Stimulated activated CD4-positive, alpha-beta T cell treated with anti-CD3 and anti-CD28 coated beads, Interleukin-4, amount 100 ng/mL, for 24 hours (primary cell): Measurements from ENCODE around the gene SWSAP1.
"Not testable (repeated sequence)": the region's sequence is repeated elsewhere in the genome, so short reads cannot be mapped to it uniquely, and the experiment has no call there.

Source experiments
- DNase-seq: peaks from one replicate; pipeline ENCODE4 v3.0.0-alpha.2; 2020

The SWSAP1 gene, protein sequence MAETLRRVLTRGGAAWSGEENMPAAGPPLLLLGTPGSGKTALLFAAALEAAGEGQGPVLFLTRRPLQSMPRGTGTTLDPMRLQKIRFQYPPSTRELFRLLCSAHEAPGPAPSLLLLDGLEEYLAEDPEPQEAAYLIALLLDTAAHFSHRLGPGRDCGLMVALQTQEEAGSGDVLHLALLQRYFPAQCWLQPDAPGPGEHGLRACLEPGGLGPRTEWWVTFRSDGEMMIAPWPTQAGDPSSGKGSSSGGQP

DNA sequence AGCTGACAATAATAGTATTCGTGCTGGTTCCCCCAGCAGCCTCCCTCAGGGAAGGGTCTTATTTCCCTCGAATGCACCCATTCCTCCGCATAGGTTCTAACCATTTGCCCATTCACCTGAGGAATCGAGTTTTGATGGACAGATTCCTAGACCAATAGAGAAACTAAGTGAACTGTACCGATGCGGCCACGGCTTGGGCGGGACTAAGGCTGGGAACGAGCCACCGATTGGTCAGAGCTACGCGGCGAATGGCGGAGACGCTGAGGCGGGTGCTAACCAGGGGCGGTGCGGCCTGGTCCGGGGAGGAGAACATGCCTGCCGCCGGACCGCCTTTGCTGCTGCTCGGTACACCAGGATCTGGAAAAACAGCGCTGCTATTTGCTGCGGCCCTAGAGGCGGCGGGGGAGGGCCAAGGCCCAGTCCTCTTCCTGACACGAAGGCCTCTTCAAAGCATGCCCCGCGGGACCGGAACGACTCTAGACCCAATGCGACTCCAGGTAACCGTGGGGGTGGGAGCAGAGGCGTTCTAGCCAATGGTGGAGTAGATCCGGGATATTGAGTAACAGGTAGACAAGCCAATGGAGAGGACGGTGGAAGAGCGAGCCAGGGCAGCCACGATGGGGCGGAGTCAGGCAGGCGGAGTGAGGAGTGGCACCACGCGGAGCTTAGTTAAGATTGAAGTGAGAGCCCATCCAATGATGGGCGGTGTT is at the start of gene SWSAP1:
SWSAP1 (plus strand) TSS at position 234 of the 710 bp plus-strand sequence; CDS start at position 249, 15 bp downstream.
- DNase-seq = peak; percentile 97

DNA sequence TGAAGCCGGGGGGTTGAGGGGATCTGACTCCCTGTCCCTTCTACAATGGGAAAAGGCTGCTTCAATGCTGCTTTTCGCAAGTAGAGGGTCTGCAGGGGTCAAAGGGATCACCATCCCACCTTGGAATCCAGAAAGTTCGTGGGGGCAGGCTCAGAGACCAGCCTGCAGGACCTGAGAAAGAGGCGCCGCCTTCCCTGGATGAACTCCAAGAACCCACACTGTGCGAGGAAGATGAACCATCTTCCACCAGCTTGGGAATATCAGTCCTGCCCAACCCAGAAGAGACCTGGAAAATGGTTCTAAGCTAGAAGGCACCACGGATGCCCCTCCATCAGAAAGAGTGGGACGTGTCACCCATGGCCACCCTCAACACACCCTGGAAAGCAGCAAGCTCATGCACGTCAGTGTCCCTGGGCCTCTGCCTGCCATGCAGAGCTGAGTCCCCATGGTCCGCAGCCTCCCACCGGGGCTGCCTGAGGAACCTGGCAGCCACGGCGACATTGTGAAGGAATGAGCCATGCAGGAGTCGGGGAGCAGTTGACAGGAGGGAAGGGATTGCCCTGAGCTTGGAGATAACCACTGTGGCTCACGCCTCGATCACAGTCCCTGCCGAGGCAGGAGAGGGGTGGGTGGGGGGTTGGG is 49.6 kb upstream of the SWSAP1 start:
- DNase-seq = no peak

DNA sequence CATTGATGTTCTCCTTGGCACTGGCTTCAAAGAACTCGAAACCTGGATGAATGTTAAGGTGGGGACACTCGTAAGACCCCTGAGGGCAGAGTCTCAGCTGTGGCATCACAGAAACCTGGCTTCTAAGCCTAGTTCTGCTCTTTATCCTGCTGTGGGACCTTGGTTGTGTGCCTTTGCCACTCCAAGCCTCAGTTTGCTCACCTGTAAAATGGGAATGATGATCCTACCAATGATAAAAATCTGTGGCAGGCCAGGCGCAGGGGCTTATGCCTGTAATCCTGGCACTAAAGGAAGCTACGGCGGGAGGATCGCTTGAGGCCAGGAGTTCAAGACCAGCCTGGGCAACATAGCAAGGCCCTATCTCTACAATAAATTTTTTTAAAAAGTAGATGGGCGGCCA is 48.9 kb upstream of the SWSAP1 start:
- DNase-seq = no peak

DNA sequence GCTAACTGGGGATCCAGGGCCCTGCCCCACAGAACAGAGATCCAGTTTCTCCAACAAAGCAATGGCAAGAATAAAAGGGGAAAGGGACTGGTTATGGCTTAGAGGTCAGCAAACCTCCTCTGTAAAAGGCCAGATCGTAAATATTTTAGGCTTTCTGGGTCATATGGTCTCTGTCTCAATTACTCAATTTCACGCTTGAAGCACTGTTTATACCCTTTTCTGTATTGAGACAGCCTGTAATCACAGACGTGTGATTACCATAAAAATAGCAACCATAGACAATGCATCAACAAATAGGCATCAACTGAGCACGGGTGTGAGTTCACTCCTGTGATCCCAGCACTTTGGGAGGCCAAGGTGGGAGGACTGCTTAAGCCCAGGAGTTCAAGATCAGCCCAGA is 44.3 kb upstream of the SWSAP1 start:
- no peak for DNase-seq

DNA sequence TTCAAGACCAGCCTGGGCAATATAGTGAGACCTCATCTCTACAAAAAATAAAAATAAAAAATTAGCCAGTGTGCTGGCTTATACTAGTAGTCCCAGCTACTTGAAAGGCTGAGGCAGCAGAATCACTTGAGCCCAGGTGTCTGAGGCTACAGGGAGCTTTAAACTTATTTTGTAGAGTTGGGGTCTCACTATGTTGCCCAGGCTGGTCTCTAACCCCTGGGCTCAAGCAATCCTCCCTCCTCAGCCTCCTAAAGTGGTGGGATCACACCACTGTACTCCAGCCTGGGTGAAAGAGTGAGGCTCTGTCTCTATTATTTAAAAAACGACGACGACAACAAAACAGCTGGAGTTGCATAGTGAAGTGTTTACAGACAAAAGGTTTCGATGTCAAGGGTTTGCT is 43.0 kb upstream of the SWSAP1 start:
- no peak for DNase-seq

DNA sequence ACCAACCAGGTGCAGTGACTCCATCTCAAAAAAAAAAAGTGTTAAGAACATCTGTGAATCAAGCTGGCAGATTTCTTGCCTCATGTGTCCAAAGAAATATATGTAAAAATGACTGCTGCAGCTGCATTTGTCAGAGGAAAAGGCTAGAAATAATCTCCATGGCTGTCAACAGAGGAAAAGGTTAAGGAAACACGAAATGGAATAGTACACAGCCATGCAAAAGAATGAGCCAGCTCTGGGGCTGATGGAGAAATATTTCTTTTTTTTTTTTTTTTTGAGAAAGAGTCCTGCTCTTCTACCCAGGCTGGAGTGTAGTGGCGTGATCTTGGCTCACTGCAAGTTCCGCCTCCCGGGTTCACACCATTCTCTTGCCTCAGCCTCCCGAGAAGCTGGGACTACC is 41.6 kb upstream of the SWSAP1 start:
- no peak for DNase-seq

DNA sequence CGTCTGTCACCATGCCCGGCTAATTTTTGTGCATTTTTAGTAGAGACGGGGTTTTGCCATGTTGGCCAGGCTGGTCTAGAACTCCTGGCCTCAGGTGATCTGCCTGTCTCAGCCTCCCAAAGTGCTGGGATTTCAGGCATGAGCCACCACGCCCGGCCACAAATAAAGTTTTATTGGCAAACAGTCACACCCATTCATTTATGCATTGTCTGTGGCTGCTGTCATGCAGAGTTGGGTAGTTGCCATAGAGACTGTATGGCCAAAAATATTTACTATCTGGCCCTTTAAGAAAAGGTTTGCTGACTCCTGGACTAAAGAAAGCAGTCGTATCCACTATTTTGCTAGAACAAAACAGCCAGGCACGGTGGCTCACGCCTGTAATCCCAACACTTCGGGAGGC is 40.6 kb upstream of the SWSAP1 start:
- not testable (repeated sequence) for DNase-seq

DNA sequence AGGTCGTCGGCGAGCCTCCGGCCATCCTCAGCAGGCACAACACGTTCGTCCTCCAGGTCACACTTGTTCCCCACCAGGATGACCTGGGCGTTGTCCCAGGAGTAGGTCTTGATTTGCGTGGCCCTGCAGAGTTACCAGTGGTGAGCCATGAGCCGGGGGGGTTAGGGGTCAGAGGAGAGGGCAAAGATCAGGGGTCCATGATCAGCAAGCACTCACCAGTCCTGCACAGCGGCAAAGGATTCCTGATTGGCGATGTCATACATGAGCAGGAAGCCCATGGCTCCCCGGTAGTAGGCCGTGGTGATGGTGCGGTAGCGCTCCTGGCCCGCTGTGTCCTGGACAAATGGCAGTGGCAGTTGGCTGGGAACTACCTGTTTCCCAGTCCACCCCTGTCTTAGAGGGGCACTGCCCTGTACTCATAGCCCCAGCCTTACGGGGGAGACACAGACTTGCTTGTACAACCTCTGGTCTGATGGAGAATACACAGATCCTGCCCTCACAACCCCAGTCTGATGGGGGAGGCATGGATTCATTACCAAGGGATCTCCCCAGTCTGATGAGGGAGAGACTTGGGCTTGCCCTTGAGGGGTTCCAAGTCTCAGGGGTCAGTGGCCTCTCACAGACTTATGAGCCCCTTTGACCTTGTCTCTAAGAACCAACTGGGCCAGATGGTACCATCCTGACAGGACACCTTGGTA is 38.9 kb upstream of the SWSAP1 start:
- DNase-seq = no peak

DNA sequence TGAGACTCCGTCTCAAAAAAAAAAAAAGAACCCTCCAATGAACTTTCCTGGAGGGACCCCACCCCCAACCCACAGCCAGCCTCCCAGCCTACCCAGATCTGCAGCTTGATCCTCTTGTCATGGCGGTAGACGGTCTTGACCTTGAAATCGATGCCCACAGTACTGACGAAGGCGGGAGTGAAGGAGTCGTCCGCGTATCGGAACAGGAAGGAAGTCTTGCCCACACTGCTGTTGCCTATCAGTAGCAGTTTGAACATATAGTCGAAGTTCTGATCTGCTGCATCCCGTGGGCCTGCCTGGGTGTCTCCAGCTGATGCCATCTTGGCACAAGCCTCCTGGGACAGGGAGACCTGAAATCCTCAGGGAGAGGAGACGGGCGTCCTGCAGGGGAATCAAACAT is 37.4 kb upstream of the SWSAP1 start:
- no peak for DNase-seq

DNA sequence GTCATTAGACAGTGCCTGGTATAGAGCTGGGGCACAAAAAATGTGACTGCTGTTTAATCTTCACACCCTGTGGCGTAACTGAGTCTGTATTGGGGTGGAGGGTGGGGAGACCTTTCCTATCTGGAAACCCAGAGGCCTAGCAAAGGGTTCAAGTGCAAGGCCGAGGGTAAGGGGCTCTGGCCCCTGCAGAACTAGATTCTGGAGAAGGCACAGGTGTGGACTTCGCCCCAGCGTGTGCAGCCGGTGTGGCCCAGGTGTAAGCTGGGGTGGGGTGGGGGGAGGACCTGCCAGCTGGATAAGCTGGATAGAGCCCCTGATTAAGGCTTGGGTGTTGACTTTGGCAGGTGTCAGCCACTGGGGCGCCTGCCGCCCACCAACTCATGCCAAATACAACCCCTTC is 36.3 kb upstream of the SWSAP1 start:
- no peak for DNase-seq

DNA sequence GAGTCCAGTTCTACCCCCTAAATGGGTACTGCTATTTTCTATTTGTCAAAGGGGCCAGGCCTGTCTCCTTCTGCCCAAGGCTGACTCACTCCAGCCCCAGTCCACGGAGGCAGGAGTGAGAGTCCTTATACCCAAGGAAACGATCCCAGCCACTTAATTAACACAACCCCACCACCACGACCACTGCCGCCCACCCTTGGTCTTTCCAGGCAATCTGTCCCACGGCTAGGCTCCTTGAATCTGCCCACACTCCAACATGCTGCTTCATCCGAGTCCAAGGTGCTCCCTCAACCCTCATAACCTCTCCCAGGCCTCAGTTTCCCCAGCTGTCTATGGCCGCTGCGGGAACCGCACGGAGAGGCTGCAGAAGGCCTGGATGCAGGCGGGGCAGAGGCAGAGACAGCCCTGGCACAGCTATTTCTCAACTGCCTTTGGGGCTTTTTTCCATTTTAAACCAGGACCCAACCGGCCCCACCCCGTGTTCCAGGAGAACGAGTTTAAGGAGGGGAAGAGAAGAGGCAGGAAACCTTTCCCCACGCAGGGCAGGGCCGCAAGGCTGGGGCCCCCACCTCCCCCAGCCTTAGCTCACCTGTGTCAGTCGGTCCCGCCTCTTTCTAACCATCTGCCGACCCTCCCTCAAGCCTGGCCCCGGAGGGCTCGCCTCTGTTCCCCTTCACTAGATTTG is 35.8 kb upstream of the SWSAP1 start:
- no peak for DNase-seq

DNA sequence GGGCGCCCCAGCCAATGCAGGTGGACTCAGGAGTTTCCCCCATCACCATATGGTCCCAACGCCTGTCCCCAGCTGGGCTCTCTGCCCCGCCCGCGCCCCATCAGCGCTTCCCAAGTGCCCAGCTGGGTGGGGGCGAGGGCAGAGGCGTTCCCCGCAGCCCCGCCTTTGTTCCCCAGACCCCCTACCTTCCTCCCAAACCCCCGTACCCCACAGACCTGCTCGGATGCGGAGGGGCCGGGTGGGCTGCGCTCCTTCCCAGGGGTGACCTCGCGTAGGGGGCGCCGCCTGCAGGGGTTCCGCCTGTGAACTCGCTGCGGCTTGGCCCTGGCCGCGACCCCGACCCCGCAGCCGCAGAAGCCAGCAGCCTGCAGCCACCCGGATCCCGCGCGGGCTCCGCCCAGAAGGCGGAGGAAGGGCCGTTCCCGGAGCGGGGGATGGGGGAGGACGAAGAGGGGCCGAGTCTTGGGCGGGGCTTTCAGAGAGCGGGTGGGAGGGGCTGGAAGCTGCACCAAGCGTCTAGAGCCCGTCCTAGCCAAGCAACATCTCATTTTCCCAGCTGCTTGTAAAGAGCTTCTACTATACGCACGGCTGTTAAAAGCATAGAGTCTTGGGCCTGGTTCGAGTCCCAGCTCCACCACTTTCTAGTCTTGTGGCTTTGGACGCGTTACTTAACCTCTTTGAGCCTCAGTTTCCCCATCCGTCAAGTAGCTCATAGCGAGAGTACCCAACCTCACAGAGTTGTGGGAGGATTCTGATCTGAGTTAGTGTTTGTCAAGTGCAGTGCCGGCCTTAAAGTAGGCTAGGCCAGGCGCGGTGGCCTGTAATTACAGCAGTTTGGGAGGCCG is 35.0 kb upstream of the SWSAP1 start, which contains the start of gene RAB3D:
RAB3D (minus strand) TSS at position 404 of the 845 bp plus-strand sequence. CDS start 2,258 bp downstream, outside the sequence.
- DNase-seq = peak; percentile 86

DNA sequence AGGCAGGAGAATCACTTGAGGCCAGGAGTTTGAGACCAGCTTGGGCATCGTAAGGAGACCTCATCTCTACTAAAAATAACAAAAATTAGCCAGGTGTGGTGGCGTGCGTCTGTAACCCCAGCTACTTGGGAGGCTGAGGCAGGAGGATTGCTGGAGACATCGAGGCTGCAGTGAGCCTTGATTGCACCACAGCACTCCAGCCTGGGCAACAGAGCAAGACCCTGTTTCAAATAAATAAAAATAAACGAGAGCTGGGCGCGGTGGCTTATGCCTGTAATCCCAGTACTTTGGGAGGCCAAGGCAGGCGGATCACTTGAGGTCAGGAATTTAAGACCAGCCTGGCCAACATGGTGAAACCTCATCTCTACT is 34.4 kb upstream of the SWSAP1 start:
- DNase-seq = not testable (repeated sequence)

DNA sequence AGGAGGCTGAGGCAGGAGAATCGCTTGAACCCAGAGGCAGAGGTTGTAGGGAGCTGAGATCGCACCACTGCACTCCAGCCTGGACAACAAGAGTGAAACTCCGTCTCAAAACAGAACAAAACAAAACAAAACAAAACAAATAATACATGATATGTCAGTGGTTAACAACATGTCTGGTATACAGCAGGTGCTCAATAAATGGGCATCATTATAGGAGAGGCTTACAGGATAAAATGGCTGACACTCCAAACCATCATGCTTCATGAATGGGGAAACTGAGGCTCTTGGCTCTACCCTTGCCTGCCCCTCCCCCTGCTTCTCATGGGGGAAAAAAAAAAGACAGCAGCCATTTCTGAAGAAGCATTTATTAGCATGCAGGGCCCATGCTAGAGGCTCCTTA is 32.0 kb upstream of the SWSAP1 start:
- no peak for DNase-seq

DNA sequence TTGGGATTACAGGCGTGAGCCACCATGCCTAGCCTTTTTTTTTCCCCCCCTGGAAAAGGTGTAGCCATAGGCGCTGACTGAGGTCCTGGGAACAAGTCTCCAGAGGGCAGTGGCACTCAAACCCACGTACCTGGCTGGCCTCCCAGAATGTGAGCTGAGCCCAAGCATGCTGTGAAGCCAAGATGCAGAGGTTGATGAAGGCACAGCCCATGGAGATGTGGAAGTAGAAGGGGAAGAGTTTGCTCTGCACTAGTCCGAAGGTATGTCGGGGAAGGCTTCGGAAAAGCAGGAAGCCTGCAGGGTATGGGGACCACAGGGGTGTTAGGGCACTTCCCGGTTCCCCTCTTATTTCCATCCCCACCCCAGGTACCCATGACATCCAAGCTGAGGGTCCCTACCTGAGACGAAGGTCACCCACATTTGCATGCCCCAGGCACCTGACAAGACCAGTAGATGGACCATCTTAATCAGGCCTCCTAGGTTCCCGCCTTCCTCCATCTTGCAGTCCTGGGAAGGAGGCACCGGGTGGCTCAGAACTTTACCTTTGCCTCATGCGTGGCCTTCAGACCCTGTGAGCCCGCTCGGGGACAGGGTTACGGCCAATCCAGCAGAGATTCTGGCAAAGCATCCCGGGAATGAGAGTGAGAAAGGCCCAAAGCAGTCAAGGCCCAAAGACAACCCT is 29.2 kb upstream of the SWSAP1 start:
- no peak for DNase-seq

DNA sequence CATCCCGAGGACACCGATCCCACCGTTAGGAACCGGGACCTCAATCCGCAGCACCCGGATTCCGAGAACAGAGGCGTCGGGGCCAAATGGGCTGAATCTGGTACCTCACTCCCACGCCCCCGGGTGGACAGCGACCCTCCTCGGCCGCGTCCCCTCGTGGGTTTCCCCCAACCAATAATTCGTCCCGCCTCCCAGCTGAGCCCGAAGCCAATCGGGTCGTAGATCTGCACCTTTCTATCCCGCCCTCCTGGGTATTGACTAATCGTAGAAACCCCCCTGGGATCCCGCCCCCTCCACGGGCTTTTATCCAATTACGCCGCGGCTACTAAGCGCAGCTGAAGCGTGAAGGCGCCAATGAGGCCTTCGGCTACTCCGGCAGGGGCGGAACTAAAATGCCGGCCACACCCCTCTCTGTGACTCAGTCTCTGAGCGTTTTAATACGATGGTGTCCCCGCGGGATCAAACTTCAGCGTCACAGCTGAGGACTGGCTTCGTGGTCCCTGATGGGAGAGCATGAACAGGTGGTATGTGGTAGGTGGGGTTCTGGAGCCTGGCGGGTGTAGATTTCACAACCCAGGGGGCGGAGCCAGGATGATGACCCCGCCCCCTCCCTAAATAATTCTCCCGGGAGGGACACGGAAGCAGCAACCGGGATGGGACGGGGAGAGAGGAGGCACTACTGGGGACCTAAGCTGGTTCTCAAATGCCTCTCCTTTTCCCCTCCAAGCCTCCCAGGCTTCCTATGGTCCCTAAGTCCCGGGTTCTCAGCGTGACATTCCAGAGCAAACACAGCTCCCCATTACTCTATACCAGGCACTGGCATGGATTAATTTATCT is 28.1 kb upstream of the SWSAP1 start, which contains the start of the genes CCDC159 and TMEM205:
CCDC159 (plus strand) TSS at position 416 of the 837 bp plus-strand sequence; CDS start at position 504, 88 bp downstream.
TMEM205 (minus strand) TSS at position 165 of the 837 bp plus-strand sequence. CDS start 649 bp downstream, outside the sequence.
- DNase-seq = peak; percentile 99

DNA sequence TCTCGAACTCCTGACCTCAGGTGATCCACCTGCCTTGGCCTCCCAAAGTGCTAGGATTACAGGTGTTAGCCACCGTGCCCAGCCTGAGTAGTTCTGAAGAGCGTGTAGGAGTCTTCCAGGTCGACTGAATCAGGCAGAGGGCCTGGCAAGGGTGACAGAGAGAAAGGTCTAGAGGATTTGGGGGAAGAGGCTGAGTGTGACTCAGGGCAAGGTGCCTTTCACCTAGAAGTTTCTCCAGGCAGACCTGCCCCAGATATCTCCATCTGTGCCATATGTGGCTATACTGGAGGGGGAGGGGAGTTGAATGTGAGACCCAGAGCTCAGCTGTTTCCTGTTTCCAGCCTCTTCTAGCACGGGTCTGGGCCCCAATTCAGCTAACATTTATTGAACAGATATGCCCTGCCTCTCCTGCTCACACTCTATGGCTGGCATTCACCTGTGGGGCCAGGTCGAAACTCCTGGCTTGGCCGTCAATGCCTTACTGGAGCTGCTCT is 26.9 kb upstream of the SWSAP1 start:
- no peak for DNase-seq

DNA sequence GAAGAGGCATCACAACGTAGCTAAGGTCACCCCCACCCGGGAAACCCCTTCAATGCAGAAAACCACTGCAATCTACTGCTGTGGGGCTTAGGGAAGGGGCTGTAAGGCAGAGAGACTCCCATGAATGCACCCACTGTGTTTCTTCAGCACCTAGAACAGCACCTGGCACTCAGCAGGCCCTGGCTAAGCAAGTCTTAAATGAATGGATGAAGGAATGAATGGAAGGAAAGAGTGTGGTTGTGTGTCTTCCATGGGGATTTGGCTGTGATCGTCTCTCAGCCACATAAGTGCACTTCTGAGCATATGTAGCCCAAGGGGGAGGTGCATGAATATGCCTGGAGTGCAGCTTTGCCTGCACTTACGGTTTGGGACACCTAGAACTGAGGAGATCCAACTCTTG is 25.3 kb upstream of the SWSAP1 start:
- no peak for DNase-seq

DNA sequence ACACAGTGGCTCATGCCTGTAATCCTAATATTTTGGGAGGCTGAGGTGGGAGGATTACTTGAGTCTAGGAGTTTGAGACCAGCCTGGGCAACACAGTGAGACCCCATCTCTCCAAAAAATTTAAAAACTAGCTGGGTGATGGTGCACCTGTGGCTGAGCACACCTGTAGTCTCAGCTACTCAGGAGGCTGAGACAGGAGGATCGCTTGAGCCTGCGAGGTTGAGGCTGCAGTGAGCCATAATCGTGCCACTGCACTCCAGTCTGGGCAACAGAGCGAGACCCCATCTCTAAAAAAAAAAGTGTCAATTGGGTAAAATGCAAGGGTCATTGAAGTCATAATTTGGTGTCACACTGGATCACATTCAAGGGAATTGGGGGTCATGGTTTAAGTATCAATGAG is 20.4 kb upstream of the SWSAP1 start:
- not testable (repeated sequence) for DNase-seq
